HG03457 (cell line): ENCODE results near the gene AGAP1.
"Not testable (repeated sequence)": the region's sequence is repeated elsewhere in the genome, so short reads cannot be mapped to it uniquely, and the experiment has no call there.

Experiments used
- ATAC-seq: cut with Tn5 transposase; IDR thresholded peaks from one replicate; pipeline ENCODE4 v1.9.1; 2021; ENCODE audit warnings: moderate number of reproducible peaks; ENCODE audit not compliant: unreplicated experiment

The AGAP1 gene

DNA sequence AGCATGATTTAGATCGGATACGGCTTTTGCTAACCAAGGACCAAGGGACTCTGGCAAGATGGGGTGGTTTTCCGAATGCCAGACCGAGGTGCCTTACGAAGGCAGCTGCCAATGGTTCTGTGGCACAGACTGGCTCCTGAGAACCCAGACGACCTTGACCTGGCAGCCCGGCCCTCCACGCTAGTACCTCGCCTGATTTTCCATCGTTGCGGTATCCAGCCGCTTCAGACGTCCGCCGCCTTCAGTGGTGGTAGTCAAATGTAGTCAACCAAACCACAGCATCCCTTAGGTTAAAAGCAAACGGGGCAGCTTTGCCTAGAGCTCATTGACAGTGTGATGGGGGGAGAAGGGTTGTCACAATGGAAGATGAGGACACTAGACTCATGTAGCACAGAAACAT is 631.7 kb downstream of the AGAP1 start:
- no peak for ATAC-seq

DNA sequence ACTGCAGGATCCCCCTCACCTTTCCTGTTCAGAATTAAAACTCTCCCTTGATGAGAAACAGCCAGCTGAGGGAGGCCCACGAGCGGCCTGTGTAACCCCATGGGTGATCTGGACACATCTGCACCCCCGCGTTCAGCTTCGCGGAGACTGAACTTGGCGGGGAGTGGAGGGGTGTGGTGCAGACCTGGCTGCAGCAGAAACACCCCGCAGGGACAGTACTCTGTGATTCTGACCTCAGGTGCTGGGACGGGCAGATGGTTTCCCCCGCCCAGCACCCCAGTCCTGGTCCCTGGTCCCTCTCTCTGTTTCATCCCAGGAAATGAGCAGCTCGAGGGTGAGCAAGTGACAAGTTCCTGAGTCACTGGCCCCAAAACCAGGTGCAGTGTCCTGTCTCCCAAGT is 633.2 kb downstream of the AGAP1 start:
- no peak for ATAC-seq

DNA sequence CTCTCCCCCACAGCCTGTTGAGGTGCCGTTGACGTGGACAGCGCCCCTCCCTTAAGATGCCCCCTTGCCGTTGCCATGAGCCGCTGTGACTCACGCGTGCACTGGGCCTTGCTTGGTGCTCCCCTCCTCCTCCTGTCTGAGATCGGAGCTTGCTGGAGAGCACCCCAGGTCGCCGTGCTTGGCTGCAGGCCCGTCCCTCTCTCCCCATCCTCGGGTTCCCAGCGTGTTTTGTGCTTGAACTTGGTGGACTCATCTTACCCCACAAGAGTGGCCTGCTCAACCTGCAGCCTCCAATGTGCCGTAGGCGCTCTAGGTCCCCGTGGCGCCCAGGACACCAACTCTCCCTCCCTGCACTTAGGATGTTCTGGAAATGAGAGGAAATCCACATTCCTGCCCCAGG is 634.5 kb downstream of the AGAP1 start:
- ATAC-seq: no peak

DNA sequence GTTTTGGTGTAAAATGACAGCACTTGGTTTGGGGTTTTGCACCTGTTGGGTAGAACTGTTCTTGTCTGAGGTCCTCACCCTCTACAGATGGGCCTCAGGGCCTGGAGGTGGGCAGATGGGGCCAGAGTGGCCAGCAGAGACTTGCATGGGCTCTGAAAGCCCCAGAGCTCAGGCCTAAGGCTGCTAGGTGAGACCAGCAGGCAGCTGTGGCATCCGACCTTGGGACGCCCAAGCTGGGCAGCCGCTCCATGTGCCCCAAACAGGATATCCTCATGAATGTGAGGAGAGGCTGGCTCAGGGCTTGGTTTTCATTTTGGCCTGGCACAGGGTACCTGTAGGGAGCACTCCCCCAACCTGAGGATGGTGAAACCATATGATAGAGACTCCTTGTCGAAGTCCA is 636.1 kb downstream of the AGAP1 start:
- no peak for ATAC-seq

DNA sequence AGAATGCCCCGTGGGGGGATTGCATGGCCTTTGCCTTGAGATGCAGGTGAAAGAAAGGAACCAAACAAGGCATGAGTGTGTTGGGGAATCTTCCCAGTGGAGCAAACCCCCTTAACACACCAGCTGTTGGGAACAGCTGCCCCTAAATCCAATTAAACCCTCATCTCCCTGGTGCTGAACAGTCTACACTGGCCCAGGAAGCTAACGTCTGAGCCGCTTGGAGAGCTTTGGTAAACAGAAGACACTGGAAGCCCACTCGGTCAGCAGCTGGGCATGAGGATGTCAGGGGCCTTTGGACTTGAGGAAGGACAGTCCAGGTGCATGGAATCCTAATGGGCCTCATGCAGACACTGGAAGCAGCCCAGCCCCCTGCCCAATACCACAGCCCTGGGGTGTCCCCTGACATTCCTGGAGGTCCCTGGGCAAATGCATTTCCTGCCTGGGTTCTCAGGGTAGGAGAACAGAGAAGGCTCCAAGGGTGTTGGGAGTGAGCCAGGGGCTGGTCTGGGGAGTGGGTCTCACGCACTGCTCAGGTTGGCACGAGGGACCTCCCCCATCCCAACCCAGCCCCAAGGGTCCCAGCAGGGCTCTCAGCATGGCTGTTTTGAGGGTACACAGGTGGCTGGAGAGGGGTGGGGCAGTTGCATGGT is 636.6 kb downstream of the AGAP1 start:
- no peak for ATAC-seq

DNA sequence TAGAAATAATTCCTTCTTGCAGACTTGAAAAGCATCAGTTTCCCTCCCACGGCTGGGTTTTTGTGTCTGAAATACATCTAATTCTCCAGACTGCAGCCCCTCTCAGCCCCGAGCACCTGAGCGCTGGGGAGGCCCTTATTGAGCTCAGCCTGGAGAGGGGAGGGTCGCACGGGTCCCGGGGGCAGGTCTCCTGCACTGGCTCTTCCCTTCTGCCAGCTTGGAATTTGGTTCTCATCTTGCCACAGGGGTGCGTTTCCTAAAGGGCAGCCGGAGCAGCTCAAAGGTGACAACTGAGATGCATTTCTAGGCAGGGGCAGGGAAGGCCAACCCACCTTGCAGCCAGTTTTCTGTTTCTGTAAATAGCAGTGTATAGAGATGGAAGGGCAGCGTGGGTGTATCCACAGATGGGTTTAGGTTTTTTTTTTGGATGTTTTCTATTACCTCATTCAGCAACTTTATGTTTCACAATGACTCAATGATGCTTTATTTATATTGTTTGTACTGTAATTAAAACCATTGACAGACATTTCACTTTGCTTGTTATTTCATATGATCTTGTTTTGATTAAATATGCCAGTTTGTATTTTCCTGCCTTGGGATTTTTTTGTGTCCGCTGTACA is 637.3 kb downstream of the AGAP1 start:
- no peak for ATAC-seq

DNA sequence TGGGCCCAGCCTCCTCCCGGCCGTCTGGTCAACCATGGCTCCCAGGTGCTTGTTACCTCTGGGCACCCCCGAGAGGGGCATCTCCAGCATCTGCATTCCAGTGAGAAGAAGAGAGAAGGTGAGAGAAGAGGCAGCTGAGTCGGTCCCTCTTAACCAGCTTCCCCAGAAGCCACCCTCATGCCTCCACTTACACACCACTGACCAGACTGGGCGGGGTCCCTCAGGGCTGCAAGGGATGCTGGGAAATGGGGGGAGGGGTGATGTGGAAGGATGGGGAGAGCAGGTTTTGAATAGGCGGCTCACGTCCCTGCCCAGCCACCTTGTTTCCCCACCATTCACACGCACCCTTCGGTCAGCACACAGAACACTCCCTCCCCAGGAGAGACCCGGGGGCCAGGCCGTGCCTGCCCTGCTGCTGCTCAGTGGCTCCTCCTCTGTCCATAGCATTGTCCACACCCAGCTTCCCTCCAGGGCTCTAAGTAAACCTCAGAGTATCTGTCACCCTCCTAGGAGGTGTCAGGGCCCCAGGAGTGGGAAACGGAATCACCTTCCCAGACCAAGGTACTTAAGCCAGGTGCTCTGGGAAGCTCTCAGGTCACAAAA is 639.7 kb downstream of the AGAP1 start:
- ATAC-seq: no peak

DNA sequence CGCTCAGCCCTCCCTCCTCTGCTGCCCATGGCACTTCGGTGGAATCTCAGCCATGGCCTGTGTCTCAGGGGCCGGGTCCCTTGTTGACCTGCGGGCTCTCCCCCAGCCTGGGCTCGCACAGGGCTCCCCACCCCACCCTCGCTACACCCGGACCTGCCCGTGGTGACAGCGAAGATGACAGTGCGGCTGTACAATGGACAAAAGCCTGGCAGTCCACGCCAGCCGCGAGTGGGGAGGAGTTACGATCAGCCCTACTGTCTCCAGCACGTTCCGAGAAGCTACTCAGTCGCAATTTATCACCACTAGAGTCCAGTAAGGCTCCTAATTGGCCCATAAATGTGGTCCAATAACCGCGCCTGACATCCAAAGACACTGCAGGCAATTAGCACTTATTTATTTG is 642.7 kb downstream of the AGAP1 start:
- no peak for ATAC-seq

DNA sequence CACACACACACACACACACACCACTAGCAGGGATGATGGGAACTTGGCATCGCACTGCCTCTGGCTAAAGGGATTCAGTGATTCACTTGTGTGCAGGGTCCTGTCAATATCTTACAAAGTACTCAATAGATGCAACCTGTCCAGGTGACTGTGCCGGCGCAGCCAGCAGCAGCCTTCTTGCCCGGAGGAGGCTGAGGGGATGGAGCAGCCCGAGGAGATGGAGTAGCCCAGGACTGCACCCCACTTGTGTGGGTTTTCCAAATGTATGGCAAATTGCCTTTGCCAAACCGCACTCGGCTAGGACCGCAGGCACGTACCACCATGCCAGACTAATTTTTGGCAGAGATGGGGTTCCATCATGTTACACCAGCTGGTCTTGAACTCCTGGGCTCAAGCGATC is 643.2 kb downstream of the AGAP1 start:
- ATAC-seq: no peak

DNA sequence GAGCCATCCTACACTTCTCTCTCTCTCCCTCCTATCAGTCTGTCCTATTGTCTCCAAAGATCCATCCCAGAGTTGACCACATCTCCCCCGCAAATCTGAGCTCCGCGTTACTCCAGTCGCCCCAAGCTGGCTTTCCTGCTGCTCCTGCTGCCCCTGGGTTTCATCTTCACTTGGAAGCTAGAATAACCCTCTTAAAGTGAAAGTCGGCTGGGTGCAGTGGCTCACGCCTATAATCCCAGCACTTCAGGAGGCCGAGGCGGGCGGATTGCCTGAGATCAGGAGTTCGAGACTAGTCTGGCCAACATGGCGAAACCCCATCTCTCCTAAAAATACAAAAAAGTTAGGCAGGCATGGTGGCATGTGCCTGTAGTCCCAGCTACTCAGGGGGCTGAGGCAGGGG is 647.8 kb downstream of the AGAP1 start:
- not testable (repeated sequence) for ATAC-seq

DNA sequence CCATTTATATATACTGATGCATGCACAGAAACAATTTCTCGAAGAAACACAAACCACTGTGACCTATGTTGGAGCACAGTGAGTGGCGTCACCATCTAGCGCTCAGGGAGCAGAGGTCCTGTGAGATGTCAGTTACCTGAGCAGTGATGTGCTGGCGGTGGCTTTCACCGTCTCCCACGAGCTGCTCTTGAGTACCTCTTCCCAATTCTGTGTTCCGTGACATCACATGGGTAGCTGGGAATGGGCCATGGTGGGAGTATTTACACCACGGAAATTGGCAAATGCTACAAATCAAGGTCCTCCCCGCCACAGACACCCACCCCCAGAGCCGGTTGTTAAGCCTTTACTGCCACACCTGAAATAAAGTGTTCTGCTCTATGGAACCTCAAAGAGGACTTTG is 650.0 kb downstream of the AGAP1 start:
- ATAC-seq: no peak

DNA sequence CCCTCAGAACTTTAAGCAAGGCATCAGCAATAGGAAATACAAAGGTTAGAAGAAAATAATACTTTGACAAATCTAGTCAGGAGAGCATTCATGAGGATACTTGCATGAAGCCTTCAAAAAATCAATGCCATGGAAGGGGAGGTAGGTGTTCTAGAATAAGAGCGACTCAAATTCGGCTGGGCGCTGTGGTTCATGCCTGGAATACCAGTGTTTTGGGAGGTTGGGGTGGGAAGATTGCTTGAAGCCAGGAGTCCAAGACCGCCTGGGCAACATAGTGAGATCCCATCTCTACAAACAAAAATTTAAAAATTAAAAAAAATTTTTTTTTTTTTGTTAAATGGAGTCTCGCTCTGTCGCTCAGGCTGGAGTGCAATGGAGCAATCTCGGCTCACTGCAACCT is 652.6 kb downstream of the AGAP1 start:
- ATAC-seq: no peak

DNA sequence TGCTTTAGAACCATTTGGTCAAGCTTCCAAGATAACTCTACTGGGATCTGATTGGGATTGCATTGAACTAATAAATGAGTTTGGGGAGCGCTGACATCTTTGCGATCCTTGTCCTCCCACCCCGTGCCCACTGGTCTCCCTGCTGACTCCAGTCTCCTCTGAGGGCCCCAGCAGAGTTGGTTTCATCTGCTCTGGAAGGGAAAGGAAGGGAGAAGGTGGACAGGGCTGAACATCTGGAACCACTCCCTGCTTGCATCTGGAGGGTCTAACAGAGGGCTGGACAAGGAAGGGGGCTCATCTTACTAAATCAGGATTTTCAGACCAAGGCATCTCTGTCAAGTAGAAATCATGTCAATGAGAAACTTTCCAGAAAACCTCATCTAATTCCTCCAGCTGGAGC is 661.6 kb downstream of the AGAP1 start:
- ATAC-seq: no peak

DNA sequence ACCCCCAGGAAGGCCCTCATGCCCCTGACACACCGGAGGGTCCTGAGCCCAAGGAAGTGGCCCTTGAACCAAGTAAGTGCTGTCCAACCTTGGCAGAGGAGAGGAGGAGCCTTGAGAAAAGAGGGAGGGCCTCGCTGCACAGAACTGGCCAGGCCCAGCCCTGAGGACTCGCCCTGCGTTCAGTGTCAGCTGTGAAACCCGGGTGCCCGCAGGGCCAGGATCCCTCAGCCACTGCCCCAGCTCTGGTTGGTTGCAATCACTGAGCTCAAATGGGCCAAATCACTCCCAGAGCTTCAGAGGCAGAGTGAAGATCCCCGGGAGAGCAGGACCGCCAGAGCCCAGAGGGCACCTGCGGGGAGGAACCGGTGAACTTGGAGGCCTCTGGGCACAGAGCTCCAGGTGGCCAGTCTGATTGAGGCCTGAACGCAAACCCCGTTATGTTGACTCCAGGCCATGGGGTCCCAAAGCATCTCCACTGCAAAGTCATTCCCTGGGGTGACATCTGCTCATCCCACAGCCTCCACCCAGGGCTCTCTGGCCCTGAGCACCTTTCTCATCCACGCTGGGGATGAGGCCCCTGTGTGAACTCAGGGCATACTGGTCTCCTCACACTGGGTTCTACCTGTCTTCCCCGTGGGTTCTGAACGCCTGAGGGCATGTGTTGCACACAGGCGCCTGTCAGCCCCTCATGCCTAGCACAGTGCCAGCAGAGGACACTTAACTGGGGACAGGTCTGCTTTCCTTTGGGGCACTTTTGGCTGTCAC is 662.4 kb downstream of the AGAP1 start:
- no peak for ATAC-seq

DNA sequence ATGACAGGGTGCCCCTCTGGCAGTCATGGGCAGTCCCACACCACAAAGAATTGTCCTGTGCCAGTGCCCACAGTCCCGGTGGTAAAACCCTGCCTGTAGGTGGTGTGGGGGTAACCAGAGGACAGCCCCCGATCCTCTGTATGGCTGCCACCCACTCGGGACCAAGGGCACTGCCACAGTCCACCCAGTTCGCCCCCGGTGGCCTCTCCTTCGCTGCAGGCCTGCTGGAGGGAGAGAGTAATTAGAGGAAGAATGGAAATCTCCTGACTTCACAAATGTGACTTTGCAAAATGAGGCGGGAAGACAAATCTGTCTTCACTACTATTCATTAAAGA is 663.0 kb downstream of the AGAP1 start:
- no peak for ATAC-seq

DNA sequence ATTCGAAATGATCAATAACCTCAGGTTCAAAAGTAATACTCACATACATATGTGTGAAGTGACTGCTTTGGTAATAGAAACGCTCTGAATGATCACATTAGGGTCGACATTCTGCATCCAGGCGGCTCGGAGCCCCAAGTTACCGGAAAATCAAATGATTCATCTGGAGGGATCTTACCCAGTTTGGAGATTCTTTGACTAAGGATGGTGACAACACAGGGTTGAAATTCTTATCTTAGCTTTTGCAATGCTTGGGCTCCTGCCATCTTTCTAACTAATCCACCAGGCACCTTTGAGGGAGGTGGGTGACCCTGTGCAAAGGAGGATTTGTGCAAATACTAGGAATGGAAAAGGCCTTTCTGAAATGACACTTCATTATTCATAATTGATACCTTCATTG is 663.5 kb downstream of the AGAP1 start:
- no peak for ATAC-seq

DNA sequence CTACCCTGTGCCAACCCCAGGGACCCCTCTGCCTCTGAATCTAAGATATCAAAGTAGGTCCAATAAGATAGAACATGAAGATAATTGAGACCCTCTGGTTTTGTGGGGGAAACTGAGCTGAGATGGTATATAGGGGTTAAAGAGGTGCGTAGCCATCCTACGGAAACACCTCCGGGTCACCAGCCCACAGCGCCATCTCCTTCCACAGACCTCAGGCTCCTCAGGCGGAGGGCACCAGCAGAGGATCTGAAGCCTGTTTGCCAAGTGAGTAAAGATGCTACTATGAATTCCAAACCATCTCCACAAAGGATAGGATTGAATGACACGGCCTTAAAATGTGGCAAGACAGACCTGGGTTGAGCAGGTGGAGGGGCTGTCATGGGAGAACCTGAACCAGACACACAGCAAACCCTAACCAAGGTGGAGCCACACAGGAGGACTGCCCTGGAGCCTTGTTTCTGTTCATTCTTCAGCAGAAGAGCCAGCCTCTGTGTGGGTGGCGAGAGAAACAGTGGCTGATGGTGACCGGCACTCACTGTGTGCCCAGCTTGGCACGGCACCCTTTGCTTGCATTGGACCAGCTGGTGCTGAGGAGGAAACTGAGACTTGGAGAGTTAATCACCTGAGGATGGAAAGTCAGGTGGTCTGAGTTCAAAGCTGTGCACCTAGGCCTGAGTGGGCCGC is 664.1 kb downstream of the AGAP1 start:
- no peak for ATAC-seq

DNA sequence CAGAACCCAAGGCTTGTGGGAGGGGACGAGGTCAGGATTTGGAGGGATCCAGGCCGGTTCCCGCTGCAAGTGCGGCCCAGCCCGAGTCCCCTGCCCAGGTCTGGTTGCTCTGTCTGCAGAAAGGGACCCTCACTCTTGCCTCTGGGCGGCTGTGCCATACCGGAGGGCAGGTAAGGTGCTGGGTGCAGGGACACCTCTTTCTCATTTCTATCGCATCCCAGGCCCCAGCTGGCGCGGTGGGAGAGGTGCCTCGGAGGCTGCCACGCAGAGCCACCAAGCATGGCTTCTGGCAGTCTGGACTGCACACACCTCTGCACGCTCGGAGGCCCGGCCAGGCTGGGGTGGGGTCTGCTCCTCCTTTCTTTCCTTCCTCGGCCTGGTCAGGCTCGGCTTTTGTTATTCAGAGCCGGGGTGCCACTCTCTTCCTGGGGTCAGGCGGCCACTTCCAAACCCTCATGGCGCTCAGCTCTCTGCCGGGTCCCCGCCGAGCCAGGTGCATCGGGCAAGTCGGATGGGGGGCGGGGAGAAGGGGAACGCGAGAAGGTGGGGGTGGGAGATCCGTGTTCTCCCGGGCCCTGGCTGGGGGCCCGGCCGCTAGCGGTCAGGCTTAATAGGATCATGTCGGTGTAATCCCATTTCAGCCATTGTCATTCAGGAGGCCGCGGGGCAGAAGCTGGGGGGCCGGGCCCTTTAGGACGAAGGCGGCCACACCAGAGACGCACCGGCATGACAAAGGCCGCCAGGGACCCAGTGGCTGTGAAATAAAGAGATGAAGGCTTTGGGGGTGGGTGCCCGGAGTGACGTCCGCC is 665.3 kb downstream of the AGAP1 start:
- no peak for ATAC-seq

DNA sequence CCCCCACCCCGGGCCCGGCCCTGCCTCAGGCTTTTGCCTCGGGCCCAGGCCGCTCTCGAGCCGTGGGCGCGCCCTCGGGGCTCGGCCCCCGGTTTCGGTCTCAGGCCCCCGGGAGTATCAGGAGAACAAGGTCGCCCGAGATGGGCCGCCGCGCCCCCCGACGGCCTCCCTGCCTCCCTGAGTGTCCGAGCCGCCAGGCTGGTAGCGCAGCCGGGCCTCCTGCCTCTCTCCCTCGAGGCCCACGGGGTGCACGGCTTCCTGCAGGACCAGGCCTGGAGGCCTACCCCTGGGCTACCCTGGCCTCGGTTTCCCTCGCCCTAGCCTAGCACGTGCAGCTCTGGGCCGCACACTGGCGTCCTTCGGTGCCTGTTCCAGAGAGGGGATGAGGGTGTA is 665.9 kb downstream of the AGAP1 start:
- ATAC-seq: no peak

DNA sequence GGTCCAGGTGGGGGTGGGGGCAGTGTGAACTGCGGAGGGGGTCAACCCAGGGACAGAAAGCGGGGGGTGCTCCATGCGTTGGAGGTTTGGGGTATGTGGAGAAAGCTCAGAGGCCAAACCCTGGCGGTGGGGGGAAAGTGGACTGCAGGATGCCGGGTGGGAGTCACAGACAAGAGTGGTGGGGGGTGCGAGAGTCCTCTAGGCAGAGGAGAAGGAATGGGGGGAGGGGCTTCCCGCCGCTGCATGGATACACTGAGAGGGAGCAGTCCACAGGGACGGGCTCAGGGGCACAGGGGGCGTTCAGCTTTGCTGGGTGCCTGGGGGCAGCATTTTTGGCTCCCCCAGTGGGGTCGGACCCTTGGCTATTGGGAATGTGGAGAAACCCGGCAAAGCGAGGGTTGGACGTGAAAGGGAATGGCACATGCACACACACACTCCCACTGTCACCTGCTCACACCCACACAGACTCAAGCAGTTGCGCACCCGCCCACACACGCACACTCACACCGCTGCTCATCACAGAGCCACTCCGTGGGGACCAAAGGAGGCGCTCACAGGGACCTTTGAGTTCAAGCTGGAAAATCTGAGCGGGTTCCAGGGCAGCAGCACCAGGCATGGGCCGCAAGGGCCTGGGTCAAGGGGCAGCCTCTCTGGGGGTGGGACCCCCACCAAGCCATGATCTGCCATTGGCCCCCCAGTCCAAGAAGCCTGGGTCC is 666.7 kb downstream of the AGAP1 start:
- ATAC-seq: no peak
